OCI-LY7 (cell line): Measurements from ENCODE around the gene AFF2.

Experiments
- CTCF ChIP-seq: fragments of 200-600 bp; sonication (generic); conservative IDR thresholded peaks from 2 replicates; pipeline ENCODE4 v1.5.1; 2014; ENCODE audit warnings: mild to moderate bottlenecking, antibody characterized with exemption, low read length, moderate library complexity, mixed read lengths
- EZH2phosphoT487 ChIP-seq: fragments of 200-600 bp; sonication (generic); IDR thresholded peaks from 2 replicates; pipeline ENCODE4 v1.6.1; 2018; ENCODE audit warnings: low read depth, borderline replicate concordance, mild to moderate bottlenecking, mixed run types, antibody characterized with exemption, low read length, moderate library complexity, mixed read lengths

GRCh38 chrX:148474030-148474429 lies 26.4 kb upstream of the AFF2 start:
- TF ChIP-seq CTCF: no peak
- TF ChIP-seq EZH2phosphoT487: no peak
